Spleen (tissue), 11 donors: ENCODE data around the gene CLDN6. TPM values are rescaled to one million over a fixed set of nuclear protein-coding genes. Genes with fewer than 3 reads are reported as not detected.

ENCODE experiments used
- DNase-seq: peaks from one replicate; pipeline ENCODE4 v3.0.0-alpha.2; 2020
- H3K27ac ChIP-seq, 8 donors: fragments of 200-600 bp; sonication (generic) in 7 of 8; 1 replicate in 4 of 8; 2 replicates in 4 of 8; pipeline versions ENCODE4 v1.5.0 to v1.8.0; 2016 to 2021; ENCODE audit warnings: inconsistent platforms in 4 of 8, mild to moderate bottlenecking in 4 of 8, moderate library complexity in 1 of 8
- H3K27me3 ChIP-seq, 7 donors: fragments of 200-600 bp; sonication (generic) in 6 of 7; replicated peaks in 1 of 7; 1 replicate in 4 of 7; 2 replicates in 3 of 7; pipeline versions ENCODE4 v1.5.0 to v1.8.0; 2016 to 2021; ENCODE audit warnings: inconsistent platforms in 3 of 7, mild to moderate bottlenecking in 1 of 7
- H3K36me3 ChIP-seq, 6 donors: fragments of 200-600 bp; sonication (generic) in 5 of 6; 1 replicate in 4 of 6; 2 replicates in 2 of 6; pipeline versions ENCODE4 v1.5.0 to v1.8.0; 2016 to 2021; ENCODE audit warnings: inconsistent platforms in 2 of 6
- H3K4me1 ChIP-seq, 6 donors: fragments of 200-600 bp; sonication (generic) in 5 of 6; 1 replicate in 3 of 6; 2 replicates in 3 of 6; pipeline versions ENCODE4 v1.5.0 to v1.8.0; 2016 to 2021; ENCODE audit warnings: inconsistent platforms in 3 of 6
- H3K4me3 ChIP-seq, 8 donors: fragments of 200-600 bp; sonication (generic) in 7 of 8; 1 replicate in 4 of 8; 2 replicates in 4 of 8; pipeline versions ENCODE4 v1.5.0 to v1.8.0; 2016 to 2021; ENCODE audit warnings: inconsistent platforms in 4 of 8, mild to moderate bottlenecking in 4 of 8, moderate library complexity in 2 of 8
- H3K9me3 ChIP-seq, 8 donors: fragments of 200-600 bp; sonication (generic) in 7 of 8; 1 replicate in 4 of 8; 2 replicates in 4 of 8; pipeline versions ENCODE4 v1.5.0 to v1.8.0; 2016 to 2021; ENCODE audit warnings: inconsistent platforms in 4 of 8
- POLR2A ChIP-seq, 3 donors: fragments of 450-650 bp; IDR thresholded peaks; one replicate each; pipeline ENCODE4 v1.5.1; 2017; ENCODE audit warnings: antibody characterized with exemption in 3 of 3, mild to moderate bottlenecking in 1 of 3
- POLR2AphosphoS5 ChIP-seq, 3 donors: sonication (generic); formaldehyde crosslinking; IDR thresholded peaks; one replicate each; pipeline ENCODE4 v1.5.1; 2017; ENCODE audit warnings: antibody characterized with exemption in 3 of 3
- WGBS, 5 donors: extraction: QIAGEN DNeasy Blood & Tissue Kit in 3 of 5; methylation state at CpG; one replicate each; pipeline versions ENCODE4 v1.1.5 to v1.1.7; 2013 to 2018; 5-methylcytosine and 5-hydroxymethylcytosine counted together
- intact Hi-C: fragments of 100-400 bp; cut with DNase I; formaldehyde crosslinking; loops from one replicate; pipeline ENCODE4 v1.15.0; 2023; ENCODE audit warnings: low total_unique reads
- polyA plus RNA-seq, 3 donors: library from polyadenylated mRNA; stranded (reverse); fragments of 200-250 nt; gene quantifications; one replicate each; pipeline ENCODE4 v1.2.1, GENCODE V29; 2013
- total RNA-seq, 7 donors: library from RNA; depleted of rRNA in 3 of 7; stranded (reverse); fragments of >200 nt in 3 of 7; fragmentation: NEBNext Ultra II Directional in 4 of 7; extraction: Animal tissue kit (Norgen Biotek cat#: 25700) in 4 of 7; gene quantifications; one replicate each; pipeline versions ENCODE4 v1.1.0 to v1.2.1, GENCODE V29; 2016 to 2021
- TF ChIP-seq, protein P1 (sequence below), 11 experiments: fragments of 200-600 bp in 7 of 11; fragments of 450-650 bp in 4 of 11; sonication (generic) in 4 of 11; IDR thresholded peaks in 8 of 11; conservative IDR thresholded peaks in 3 of 11; 1 replicate in 7 of 11; 2 replicates in 4 of 11; pipeline versions ENCODE4 v1.4.0 to v1.8.0; 2016 to 2021; ENCODE audit warnings: antibody characterized with exemption in 11 of 11, inconsistent platforms in 4 of 11, mild to moderate bottlenecking in 1 of 11
- donor health status: healthy with polysubstance abuse.
- donor health status: DM: no; HTN: no; CAD: no; lungs with moderate emphysema.
- donor health status: DM: no; HTN: no; CAD: no.
- donor health status: Bipolar disorder and iron deficiency.
- donor health status: healthy.
- donor health status: DM: no; HTN: no; CAD: no.
- donor health status: DM: yes; HTN: yes; CAD: no.

The CLDN6 gene
- total and polyA plus RNA-seq, 10 donors, result not detected

DNA sequence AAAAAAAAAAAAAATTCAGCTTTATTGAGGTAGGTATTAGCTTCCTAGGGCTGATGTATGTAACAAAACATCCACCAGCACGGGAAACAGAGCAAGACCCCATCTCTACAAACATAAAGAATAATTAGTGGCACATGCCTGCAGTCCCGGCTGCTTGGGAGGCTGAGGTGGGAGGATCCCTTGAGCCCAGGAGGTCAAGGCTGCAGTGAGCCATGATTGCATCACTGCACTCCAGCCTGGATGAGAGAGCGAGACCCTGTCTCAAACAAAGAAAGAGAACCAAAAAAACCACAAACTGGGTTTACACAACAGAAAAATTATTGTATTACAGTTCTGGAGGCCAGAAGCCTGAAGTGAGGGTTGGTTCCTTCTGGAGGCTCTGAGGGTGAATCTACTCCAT lies 24.4 kb upstream of the CLDN6 start:
- H3K4me3 ChIP-seq, result no peak overlapping the region
- intact Hi-C loops, result no loop called here
- no peak overlapping the region for H3K27ac ChIP-seq
- DNase-seq, result no peak
- TF ChIP-seq, protein P1, sequence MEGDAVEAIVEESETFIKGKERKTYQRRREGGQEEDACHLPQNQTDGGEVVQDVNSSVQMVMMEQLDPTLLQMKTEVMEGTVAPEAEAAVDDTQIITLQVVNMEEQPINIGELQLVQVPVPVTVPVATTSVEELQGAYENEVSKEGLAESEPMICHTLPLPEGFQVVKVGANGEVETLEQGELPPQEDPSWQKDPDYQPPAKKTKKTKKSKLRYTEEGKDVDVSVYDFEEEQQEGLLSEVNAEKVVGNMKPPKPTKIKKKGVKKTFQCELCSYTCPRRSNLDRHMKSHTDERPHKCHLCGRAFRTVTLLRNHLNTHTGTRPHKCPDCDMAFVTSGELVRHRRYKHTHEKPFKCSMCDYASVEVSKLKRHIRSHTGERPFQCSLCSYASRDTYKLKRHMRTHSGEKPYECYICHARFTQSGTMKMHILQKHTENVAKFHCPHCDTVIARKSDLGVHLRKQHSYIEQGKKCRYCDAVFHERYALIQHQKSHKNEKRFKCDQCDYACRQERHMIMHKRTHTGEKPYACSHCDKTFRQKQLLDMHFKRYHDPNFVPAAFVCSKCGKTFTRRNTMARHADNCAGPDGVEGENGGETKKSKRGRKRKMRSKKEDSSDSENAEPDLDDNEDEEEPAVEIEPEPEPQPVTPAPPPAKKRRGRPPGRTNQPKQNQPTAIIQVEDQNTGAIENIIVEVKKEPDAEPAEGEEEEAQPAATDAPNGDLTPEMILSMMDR (IDR thresholded peaks at IDR 0.05 in 8 of 11, conservative IDR thresholded peaks at IDR 0.05 in 3 of 11), result no peak
- TF ChIP-seq POLR2AphosphoS5 (IDR thresholded peaks at IDR 0.05) (no peak), POLR2A (IDR thresholded peaks at IDR 0.05) (no peak)
- H3K9me3 ChIP-seq, result no peaks in the 10 kb centered on the region
- 60 to 83% (median 73%) methylated on average over 3 of the region's 3 CpGs for WGBS, 5 donors
- peaks cover 17 to 50% (median 26%) of the 10 kb centered on the region in 6 donors for H3K4me1 ChIP-seq
- H3K27me3 ChIP-seq, result peaks cover 0 to 100% (median 76%) of the 10 kb centered on the region in 7 donors
- no peaks in the 10 kb centered on the region for H3K36me3 ChIP-seq

DNA sequence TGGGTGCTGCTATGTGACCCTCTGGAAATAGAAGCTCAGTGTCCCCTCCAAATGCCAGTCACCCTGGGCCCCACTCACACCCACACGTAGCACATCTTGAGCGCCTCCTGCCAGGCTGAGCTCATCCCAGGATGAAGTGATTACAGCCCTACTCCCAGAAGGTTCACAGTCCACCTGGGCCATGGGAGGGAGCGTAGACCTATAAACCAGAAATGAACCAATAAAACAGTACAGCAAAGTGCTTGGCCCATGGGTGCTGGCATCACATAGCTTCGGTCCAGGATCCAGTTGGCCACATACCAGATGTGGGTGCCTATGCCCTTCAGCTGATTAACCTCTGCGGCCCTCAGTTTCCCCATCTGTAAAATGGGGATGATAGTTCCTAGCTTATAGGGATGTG lies 20.9 kb upstream of the CLDN6 start:
- no peak overlapping the region for H3K4me3 ChIP-seq
- peaks cover 0 to 50% (median 17%) of the 10 kb centered on the region in 6 donors for H3K4me1 ChIP-seq
- no peaks in the 10 kb centered on the region for H3K36me3 ChIP-seq
- H3K27me3 ChIP-seq, result peaks cover 7 to 100% (median 69%) of the 10 kb centered on the region in 7 donors
- H3K27ac ChIP-seq, result no peak overlapping the region
- no peaks in the 10 kb centered on the region for H3K9me3 ChIP-seq
- TF ChIP-seq POLR2A (IDR thresholded peaks at IDR 0.05) (no peak), POLR2AphosphoS5 (IDR thresholded peaks at IDR 0.05) (no peak)
- TF ChIP-seq, protein P1 (IDR thresholded peaks at IDR 0.05 in 8 of 11, conservative IDR thresholded peaks at IDR 0.05 in 3 of 11), result no peak
- intact Hi-C loops, result no loop called here
- 78 to 89% (median 84%) methylated on average over 4 to 5 of the region's 5 CpGs for WGBS, 5 donors
- DNase-seq, result no peak

DNA sequence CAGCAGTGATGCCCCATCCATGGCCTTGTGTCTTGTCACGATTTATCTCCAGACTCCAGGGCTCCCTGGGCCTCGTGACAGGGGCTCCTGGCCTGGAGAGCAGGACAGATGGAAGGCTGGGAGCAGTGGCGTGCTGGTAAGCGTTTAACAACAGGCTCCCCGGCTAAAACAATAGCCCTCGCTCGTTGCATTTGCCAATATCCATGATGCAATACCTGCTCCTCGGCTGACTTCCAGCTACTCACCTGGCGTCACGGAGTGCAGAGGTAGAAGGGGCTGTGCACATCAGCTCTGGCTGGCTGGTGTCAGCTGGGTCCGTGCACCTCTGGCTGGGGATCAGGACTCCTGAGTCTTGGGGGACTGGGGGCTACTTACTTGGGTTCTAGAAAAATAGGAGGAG lies 20.3 kb upstream of the CLDN6 start:
- peaks cover 7 to 100% (median 67%) of the 10 kb centered on the region in 7 donors for H3K27me3 ChIP-seq

DNA sequence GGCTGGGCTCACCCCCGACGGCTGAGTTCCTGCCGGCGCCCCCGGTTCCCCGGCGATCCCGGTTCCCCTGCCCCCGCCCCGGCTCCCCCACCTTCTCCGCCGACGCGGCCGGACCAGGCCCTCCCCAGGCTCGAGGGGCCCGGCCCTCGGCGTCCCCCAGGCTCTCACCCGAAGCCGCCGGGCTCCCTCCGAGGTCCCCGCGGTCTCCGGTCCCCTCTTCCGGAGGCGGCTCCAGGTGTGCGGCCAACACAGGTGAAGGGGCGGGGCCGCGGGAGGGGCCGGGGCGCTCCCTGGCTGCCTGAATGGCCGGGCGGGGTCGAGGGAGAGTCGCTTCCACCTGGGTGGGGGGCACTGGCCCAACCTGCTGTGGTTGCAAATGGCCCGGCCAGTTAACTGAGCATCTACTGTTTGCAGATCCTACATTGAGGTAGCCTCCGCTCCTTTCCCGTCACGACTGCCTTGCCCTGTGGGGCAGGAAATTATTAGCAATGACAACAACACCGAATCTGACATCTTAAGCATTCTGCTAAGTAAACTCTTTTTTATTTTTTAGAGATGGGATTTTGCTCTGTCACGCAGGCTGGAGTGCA lies 18.8 kb upstream of the CLDN6 start, which contains the start of gene BICDL2:
Gene BICDL2, minus strand, starts transcription at position 219 of the 590 bp plus-strand sequence. CDS start 1,448 bp downstream, outside the sequence.
- peaks cover 7 to 100% (median 78%) of the 10 kb centered on the region in 7 donors for H3K27me3 ChIP-seq
- H3K9me3 ChIP-seq, result no peaks in the 10 kb centered on the region
- DNase-seq, result no peak
- TF ChIP-seq POLR2AphosphoS5 (IDR thresholded peaks at IDR 0.05), result no peak
- no peak for TF ChIP-seq POLR2A (IDR thresholded peaks at IDR 0.05)
- TF ChIP-seq, protein P1 (IDR thresholded peaks at IDR 0.05 in 8 of 11, conservative IDR thresholded peaks at IDR 0.05 in 3 of 11), result peak in 1 of 11 experiments; percentile 10
- H3K36me3 ChIP-seq, result no peaks in the 10 kb centered on the region
- H3K27ac ChIP-seq, result no peak within 1 kb of the TSS
- peaks cover 0 to 51% (median 18%) of the 10 kb centered on the region in 6 donors for H3K4me1 ChIP-seq
- intact Hi-C loops, result no loop called here
- WGBS, 5 donors, result 8 to 34% (median 9%) methylated on average over 7 to 44 of the region's 44 CpGs
- H3K4me3 ChIP-seq, result peak within 1 kb of the TSS in 3 of 8 donors; percentile 1 to 55 (median 11)

More for the DNA sequence above, 20.3 kb upstream of the CLDN6 start:
- Histone ChIP-seq H3K9me3 (no peaks in the 10 kb centered on the region), H3K27ac (no peak overlapping the region), H3K4me3 (no peak overlapping the region), H3K36me3 (no peaks in the 10 kb centered on the region), H3K4me1 (peaks cover 0 to 52% (median 17%) of the 10 kb centered on the region in 6 donors)
- 40 to 51% (median 45%) methylated on average over 11 of the region's 11 CpGs for WGBS, 5 donors
- DNase-seq, result no peak
- intact Hi-C loops, result no loop called here
- TF ChIP-seq, protein P1 (IDR thresholded peaks at IDR 0.05 in 8 of 11, conservative IDR thresholded peaks at IDR 0.05 in 3 of 11), result no peak
- TF ChIP-seq POLR2AphosphoS5 (IDR thresholded peaks at IDR 0.05) (no peak), POLR2A (IDR thresholded peaks at IDR 0.05) (no peak)
